ENCODE measurements around the gene NCAPG. TPM values are rescaled to one million over a fixed set of nuclear protein-coding genes. Genes with fewer than 3 reads are reported as not detected.
A peak's percentile ranks its signal among the peaks of the same experiment; 100 is the strongest.

The NCAPG gene
- total and polyA plus RNA-seq, 10 of the 15 experiments (the other 5 are each of a cell fraction or from before 2014, with no cell fraction given) = 17.3 to 93.9 (median 53.7) TPM

DNA sequence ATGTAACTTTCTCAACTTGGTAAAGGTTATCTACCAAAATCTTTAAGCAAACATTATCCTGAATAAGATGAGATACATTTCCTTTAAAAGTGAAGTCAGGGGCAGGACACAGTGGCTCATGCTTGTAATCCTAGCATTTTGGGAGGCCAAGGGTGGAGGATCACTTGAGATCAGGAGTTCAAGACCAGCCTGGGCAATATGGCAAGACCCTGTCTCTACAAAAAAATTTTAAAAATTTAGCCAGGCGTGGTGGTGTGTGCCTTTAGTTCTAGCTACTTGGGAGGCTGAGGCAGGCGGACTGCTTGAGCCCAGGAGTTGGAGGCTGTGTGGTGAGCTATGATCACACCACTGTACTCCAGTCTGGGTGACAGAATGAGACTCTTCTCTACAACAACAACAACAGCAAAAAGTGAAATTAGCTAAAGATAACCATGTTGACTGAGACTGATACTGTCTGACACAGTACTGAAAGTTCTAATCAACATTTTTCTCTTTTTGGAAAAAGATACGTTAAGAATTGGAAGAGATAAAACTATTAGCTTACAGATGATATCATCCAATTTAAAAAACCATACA, 5.1 kb upstream of the NCAPG start (continued):
- TF ChIP-seq, protein P1, sequence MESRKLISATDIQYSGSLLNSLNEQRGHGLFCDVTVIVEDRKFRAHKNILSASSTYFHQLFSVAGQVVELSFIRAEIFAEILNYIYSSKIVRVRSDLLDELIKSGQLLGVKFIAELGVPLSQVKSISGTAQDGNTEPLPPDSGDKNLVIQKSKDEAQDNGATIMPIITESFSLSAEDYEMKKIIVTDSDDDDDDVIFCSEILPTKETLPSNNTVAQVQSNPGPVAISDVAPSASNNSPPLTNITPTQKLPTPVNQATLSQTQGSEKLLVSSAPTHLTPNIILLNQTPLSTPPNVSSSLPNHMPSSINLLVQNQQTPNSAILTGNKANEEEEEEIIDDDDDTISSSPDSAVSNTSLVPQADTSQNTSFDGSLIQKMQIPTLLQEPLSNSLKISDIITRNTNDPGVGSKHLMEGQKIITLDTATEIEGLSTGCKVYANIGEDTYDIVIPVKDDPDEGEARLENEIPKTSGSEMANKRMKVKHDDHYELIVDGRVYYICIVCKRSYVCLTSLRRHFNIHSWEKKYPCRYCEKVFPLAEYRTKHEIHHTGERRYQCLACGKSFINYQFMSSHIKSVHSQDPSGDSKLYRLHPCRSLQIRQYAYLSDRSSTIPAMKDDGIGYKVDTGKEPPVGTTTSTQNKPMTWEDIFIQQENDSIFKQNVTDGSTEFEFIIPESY (IDR thresholded peaks at IDR 0.05) = no peak
- TF ChIP-seq CHD1 (IDR thresholded peaks at IDR 0.05; ENCODE audit: low read depth, low read length) (no peak), CEBPB (IDR thresholded peaks at IDR 0.05; ENCODE audit: borderline replicate concordance in 1 of 2, low read depth in 2 of 2, low read length in 2 of 2) (no peak), KDM1A (IDR thresholded peaks at IDR 0.05; ENCODE audit: borderline replicate concordance) (no peak), YBX1 (IDR thresholded peaks at IDR 0.05) (no peak)

DNA sequence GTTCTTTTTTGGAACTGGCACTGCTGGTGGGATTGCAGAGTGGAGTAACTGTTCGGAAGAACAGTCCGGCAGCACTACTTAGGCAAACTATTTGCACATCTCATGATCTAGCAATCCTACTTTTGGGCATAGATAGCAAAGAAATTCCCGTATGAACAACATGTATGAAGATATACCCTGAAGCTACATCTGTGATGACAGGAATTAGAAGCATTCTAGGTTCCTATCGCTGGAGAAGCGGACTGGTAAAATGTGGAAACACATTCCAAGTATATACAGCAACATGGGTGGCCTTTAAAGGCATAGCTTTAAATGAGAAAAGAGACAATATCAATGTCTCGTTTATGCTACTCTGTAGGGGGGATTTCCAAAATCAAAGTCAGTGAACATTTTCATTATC, 3.3 kb upstream of the NCAPG start:
- intact Hi-C loops (cut with micrococcal nuclease; ENCODE audit: unreplicated experiment) = loop anchor here (5.0 kb wide), 2 partner anchors 45 to 140 kb away; no protein-coding TSS in a partner anchor
- H3K27me3 ChIP-seq (replicated peaks in 1 of 2; ENCODE audit: control insufficient read depth in 2 of 2, insufficient read depth in 2 of 2, low read length in 1 of 2) = no peaks in the 10 kb centered on the region; a peak in 1 of 4 replicates
- no peak overlapping the region for H2AFZ ChIP-seq (ENCODE audit: control insufficient read depth, low read depth, low read length)
- in situ Hi-C loops (cut with MboI) = loop anchor here (5.0 kb wide), 1 partner anchor 260 kb away; no protein-coding TSS in a partner anchor
- ChIA-PET CTCF (interaction anchor here (1.1 to 7.1 kb wide), 10 partner anchors 9 to 259 kb away, joined by 3 to 93 read pairs (median 8); partner anchors contain the start of gene MED28), SMC1A (ENCODE audit: uncharacterized antibody, unreplicated experiment) (interaction anchor here (1.0 to 7.6 kb wide), 5 partner anchors 9 to 260 kb away, joined by 3 to 68 read pairs (median 5); partner anchors contain the start of gene LAP3), POLR2A (interaction anchor here (0.6 to 1.5 kb wide), 2 partner anchors 10 to 331 kb away, joined by 3 to 5 read pairs; no protein-coding TSS in a partner anchor), RAD21 (ENCODE audit: unreplicated experiment) (interaction anchor here (0.7 to 6.8 kb wide), 6 partner anchors 10 to 265 kb away, joined by 3 to 63 read pairs (median 4); no protein-coding TSS in a partner anchor)
- BruUV-seq (replicated peaks) = no TSS peak
- no peak for ATAC-seq
- H3K4me2 ChIP-seq (ENCODE audit: control insufficient read depth, insufficient read depth) = peak overlapping the region; percentile 52
- TF ChIP-seq, protein P2, sequence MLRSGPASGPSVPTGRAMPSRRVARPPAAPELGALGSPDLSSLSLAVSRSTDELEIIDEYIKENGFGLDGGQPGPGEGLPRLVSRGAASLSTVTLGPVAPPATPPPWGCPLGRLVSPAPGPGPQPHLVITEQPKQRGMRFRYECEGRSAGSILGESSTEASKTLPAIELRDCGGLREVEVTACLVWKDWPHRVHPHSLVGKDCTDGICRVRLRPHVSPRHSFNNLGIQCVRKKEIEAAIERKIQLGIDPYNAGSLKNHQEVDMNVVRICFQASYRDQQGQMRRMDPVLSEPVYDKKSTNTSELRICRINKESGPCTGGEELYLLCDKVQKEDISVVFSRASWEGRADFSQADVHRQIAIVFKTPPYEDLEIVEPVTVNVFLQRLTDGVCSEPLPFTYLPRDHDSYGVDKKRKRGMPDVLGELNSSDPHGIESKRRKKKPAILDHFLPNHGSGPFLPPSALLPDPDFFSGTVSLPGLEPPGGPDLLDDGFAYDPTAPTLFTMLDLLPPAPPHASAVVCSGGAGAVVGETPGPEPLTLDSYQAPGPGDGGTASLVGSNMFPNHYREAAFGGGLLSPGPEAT (IDR thresholded peaks at IDR 0.05; ENCODE audit: low read depth) = 0 out of 2 replicates have a peak, but pooled peaks have one; percentile 42
- TF ChIP-seq, protein P3, sequence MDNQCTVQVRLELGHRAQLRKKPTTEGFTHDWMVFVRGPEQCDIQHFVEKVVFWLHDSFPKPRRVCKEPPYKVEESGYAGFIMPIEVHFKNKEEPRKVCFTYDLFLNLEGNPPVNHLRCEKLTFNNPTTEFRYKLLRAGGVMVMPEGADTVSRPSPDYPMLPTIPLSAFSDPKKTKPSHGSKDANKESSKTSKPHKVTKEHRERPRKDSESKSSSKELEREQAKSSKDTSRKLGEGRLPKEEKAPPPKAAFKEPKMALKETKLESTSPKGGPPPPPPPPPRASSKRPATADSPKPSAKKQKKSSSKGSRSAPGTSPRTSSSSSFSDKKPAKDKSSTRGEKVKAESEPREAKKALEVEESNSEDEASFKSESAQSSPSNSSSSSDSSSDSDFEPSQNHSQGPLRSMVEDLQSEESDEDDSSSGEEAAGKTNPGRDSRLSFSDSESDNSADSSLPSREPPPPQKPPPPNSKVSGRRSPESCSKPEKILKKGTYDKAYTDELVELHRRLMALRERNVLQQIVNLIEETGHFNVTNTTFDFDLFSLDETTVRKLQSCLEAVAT (IDR thresholded peaks at IDR 0.05) = 0 out of 2 replicates have a peak, but pooled peaks have one; percentile 26
- TF ChIP-seq EZH2 (IDR thresholded peaks at IDR 0.05; ENCODE audit: borderline replicate concordance, control insufficient read depth, low read depth, low read length) (no peak), EP300 (IDR thresholded peaks at IDR 0.05; ENCODE audit: borderline replicate concordance in 1 of 2, control insufficient read depth in 1 of 2, low read depth in 2 of 2, low read length in 2 of 2) (no peak)
- TF ChIP-seq, protein P4, sequence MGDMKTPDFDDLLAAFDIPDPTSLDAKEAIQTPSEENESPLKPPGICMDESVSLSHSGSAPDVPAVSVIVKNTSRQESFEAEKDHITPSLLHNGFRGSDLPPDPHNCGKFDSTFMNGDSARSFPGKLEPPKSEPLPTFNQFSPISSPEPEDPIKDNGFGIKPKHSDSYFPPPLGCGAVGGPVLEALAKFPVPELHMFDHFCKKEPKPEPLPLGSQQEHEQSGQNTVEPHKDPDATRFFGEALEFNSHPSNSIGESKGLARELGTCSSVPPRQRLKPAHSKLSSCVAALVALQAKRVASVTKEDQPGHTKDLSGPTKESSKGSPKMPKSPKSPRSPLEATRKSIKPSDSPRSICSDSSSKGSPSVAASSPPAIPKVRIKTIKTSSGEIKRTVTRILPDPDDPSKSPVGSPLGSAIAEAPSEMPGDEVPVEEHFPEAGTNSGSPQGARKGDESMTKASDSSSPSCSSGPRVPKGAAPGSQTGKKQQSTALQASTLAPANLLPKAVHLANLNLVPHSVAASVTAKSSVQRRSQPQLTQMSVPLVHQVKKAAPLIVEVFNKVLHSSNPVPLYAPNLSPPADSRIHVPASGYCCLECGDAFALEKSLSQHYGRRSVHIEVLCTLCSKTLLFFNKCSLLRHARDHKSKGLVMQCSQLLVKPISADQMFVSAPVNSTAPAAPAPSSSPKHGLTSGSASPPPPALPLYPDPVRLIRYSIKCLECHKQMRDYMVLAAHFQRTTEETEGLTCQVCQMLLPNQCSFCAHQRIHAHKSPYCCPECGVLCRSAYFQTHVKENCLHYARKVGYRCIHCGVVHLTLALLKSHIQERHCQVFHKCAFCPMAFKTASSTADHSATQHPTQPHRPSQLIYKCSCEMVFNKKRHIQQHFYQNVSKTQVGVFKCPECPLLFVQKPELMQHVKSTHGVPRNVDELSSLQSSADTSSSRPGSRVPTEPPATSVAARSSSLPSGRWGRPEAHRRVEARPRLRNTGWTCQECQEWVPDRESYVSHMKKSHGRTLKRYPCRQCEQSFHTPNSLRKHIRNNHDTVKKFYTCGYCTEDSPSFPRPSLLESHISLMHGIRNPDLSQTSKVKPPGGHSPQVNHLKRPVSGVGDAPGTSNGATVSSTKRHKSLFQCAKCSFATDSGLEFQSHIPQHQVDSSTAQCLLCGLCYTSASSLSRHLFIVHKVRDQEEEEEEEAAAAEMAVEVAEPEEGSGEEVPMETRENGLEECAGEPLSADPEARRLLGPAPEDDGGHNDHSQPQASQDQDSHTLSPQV (IDR thresholded peaks at IDR 0.05) = 0 out of 2 replicates have a peak, but pooled peaks have one; percentile 0
- DNase-seq (ENCODE audit: low read depth, low spot score) = no peak
- peak overlapping the region; percentile 72 for H3K4me3 ChIP-seq
- H3K36me3 ChIP-seq (ENCODE audit: control insufficient read depth in 2 of 2, insufficient read depth in 2 of 2, low read length in 1 of 2) = peaks cover 9 to 21% of the 10 kb centered on the region in 2 experiments; a peak in 3 of 4 replicates
- peak overlapping the region; percentile 62 for H3K27ac ChIP-seq (ENCODE audit: control insufficient read depth, insufficient read depth)
- no peaks in the 10 kb centered on the region for H3K9me3 ChIP-seq (replicated peaks; ENCODE audit: control insufficient read depth, insufficient read depth, low read length)
- peaks cover 8% of the 10 kb centered on the region for H3K4me1 ChIP-seq (ENCODE audit: control insufficient read depth, insufficient read depth, low read length)
- no peak for FAIRE-seq
- peaks cover 77% of the 10 kb centered on the region for H3K79me2 ChIP-seq (ENCODE audit: control insufficient read depth, insufficient read depth, low read length)
- WGBS (ENCODE audit: insufficient coverage, insufficient replicate concordance, low lambda C conversion rate, missing lambda C conversion rate) = 71% methylated on average over 6 of the region's 6 CpGs
- H3K9ac ChIP-seq (ENCODE audit: control insufficient read depth, insufficient read depth, low read length) = peak overlapping the region; percentile 48
- H4K20me1 ChIP-seq (ENCODE audit: control insufficient read depth, insufficient read depth) = peaks cover 4% of the 10 kb centered on the region; the same call in 1 of the 2 replicates

All from GM12878 (cell line).